Colonic mucosa (tissue), 4 donors: ENCODE measurements around the gene STKLD1. TPM values are rescaled to one million over a fixed set of nuclear protein-coding genes. Genes with fewer than 3 reads are reported as not detected.

Experiments used
- DNase-seq: peaks from one replicate; pipeline ENCODE4 v3.0.0-alpha.2; 2020
- H3K27ac ChIP-seq: fragments of 200-600 bp; one replicate; pipeline ENCODE4 v1.8.0; 2021
- H3K27me3 ChIP-seq: fragments of 200-600 bp; one replicate; pipeline ENCODE4 v1.8.0; 2021
- H3K36me3 ChIP-seq: fragments of 200-600 bp; one replicate; pipeline ENCODE4 v1.8.0; 2021
- H3K4me1 ChIP-seq: fragments of 200-600 bp; one replicate; pipeline ENCODE4 v1.8.0; 2021; ENCODE audit warnings: mild to moderate bottlenecking
- H3K4me3 ChIP-seq: fragments of 200-600 bp; one replicate; pipeline ENCODE4 v1.8.0; 2021
- H3K9ac ChIP-seq, 2 donors: one replicate each; pipeline ENCODE4 v1.7.0; 2013; ENCODE audit warnings: control low read depth in 2 of 2, low read depth in 2 of 2, low read length in 2 of 2
- H3K9me3 ChIP-seq: fragments of 200-600 bp; one replicate; pipeline ENCODE4 v1.8.0; 2021
- intact Hi-C: fragments of 100-400 bp; cut with DNase I; formaldehyde crosslinking; loops from one replicate; pipeline ENCODE4 v1.14.1; 2022
- total RNA-seq, 2 donors: library from RNA; stranded (reverse); fragmentation: NEBNext Ultra II Directional in 1 of 2; extraction: Animal tissue kit (Norgen Biotek cat#: 25700) in 1 of 2; gene quantifications; one replicate each; pipeline ENCODE4 v1.2.1, GENCODE V29; 2021
- TF ChIP-seq, protein P1 (sequence below): fragments of 200-600 bp; IDR thresholded peaks from one replicate; pipeline ENCODE4 v1.8.0; 2022; ENCODE audit warnings: antibody characterized with exemption, mild to moderate bottlenecking
- donor health status: healthy.
- donor health status: DM: no; HTN: no; CAD: no.
- donor health status: DM: no; HTN: no; CAD: no.

STKLD1 gene
- total RNA-seq, 2 donors from 2014 or later: 0.45 TPM; not detected in 1

DNA sequence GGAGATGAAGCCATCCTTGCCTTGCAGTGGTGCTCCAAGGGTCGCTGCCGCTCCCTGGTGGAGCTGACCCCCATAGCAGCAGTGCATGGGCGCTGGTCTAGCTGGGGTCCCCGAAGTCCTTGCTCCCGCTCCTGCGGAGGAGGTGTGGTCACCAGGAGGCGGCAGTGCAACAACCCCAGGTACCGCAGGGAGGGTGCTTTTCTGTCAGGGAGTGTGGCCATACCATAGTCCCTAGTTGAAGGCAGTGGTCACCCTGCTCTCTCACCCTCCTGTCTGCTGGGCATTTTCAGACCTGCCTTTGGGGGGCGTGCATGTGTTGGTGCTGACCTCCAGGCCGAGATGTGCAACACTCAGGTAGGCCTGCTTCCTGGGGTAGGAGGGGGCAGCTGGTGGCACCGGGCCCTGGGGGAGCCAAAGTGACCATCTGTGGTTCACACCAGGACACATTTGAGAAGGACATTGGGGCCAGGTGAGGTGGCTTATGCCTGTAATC lies 57.2 kb downstream of the STKLD1 start:
- no peak overlapping the region for H3K27ac ChIP-seq
- no peaks in the 10 kb centered on the region for H3K9me3 ChIP-seq
- intact Hi-C loops: no loop called here
- no peak overlapping the region for H3K9ac ChIP-seq
- DNase-seq: no peak
- no peaks in the 10 kb centered on the region for H3K4me1 ChIP-seq
- H3K27me3 ChIP-seq: no peaks in the 10 kb centered on the region
- TF ChIP-seq, protein P1, sequence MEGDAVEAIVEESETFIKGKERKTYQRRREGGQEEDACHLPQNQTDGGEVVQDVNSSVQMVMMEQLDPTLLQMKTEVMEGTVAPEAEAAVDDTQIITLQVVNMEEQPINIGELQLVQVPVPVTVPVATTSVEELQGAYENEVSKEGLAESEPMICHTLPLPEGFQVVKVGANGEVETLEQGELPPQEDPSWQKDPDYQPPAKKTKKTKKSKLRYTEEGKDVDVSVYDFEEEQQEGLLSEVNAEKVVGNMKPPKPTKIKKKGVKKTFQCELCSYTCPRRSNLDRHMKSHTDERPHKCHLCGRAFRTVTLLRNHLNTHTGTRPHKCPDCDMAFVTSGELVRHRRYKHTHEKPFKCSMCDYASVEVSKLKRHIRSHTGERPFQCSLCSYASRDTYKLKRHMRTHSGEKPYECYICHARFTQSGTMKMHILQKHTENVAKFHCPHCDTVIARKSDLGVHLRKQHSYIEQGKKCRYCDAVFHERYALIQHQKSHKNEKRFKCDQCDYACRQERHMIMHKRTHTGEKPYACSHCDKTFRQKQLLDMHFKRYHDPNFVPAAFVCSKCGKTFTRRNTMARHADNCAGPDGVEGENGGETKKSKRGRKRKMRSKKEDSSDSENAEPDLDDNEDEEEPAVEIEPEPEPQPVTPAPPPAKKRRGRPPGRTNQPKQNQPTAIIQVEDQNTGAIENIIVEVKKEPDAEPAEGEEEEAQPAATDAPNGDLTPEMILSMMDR: no peak
- no peaks in the 10 kb centered on the region for H3K36me3 ChIP-seq
- no peak overlapping the region for H3K4me3 ChIP-seq

DNA sequence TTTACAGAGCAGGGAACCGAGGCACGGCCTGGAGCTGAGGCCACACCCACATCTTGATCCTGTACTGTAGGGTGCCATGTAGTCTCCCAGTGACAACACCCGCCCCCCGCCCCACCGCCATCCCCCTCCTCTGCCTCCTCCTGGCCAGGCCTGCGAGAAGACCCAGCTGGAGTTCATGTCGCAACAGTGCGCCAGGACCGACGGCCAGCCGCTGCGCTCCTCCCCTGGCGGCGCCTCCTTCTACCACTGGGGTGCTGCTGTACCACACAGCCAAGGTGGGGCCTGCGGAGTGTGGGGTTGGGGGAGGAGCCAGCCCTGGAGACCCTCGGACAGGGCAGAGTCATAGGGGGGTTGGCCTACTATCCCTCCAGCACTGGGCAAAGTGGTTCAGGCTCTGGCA lies 60.5 kb downstream of the STKLD1 start:
- intact Hi-C loops: no loop called here
- H3K4me1 ChIP-seq: no peaks in the 10 kb centered on the region
- no peak for DNase-seq

DNA sequence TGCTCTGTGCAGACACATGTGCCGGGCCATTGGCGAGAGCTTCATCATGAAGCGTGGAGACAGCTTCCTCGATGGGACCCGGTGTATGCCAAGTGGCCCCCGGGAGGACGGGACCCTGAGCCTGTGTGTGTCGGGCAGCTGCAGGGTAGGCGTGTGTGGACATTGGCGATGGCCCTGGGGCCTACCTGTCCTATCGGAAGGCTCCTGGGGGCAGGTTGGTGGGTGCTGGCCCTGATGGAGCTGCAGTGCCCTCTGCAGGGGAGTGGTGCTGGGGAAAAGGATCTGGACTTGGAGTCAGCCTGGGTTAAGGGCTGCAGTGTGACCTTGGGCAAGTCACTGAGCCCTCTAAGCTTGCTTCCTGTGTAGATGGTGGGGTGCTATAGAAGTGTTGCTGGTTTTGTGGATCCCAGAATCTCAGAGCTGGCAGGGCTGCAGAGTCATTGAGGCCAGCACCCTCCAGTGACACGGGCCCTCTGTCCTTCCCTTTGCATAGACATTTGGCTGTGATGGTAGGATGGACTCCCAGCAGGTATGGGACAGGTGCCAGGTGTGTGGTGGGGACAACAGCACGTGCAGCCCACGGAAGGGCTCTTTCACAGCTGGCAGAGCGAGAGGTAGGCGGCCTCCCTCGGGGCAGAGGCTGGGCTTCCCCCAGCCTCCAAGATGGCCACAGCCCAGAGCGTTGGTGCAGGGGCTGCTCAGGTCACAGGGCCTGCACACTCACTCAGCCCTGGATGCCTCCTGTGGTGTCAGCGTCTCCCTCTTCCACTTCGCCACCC lies 61.8 kb downstream of the STKLD1 start:
- DNase-seq: no peak
- no peak overlapping the region for H3K9ac ChIP-seq
- intact Hi-C loops: no loop called here
- H3K4me3 ChIP-seq: no peak overlapping the region
- H3K4me1 ChIP-seq: no peaks in the 10 kb centered on the region
- no peak overlapping the region for H3K27ac ChIP-seq
- no peaks in the 10 kb centered on the region for H3K9me3 ChIP-seq
- no peaks in the 10 kb centered on the region for H3K27me3 ChIP-seq
- no peaks in the 10 kb centered on the region for H3K36me3 ChIP-seq
- TF ChIP-seq, protein P1: no peak

More for the DNA sequence above, 60.5 kb downstream of the STKLD1 start:
- Histone ChIP-seq H3K27ac (no peak overlapping the region), H3K9ac (no peak overlapping the region), H3K27me3 (no peaks in the 10 kb centered on the region), H3K4me3 (no peak overlapping the region), H3K36me3 (no peaks in the 10 kb centered on the region), H3K9me3 (no peaks in the 10 kb centered on the region)
- TF ChIP-seq, protein P1: no peak

DNA sequence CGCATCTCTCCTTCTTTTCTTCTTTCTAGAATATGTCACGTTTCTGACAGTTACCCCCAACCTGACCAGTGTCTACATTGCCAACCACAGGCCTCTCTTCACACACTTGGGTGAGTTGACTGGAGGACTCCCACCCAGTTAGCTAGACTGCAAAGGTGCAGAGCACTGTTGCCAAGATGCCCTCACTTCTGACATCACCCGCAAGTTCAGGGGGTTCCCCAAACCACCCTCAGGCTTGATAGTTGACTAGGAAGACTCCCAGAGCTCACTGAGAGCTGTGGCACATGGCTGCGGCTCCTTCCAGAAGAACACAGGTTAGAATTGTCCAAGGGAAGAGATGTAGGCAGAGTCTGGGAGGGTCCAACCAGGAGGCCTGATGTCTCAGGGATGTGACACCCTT lies 63.2 kb downstream of the STKLD1 start:
- Histone ChIP-seq H3K27ac (no peak overlapping the region), H3K9me3 (no peaks in the 10 kb centered on the region), H3K4me3 (no peak overlapping the region), H3K4me1 (no peaks in the 10 kb centered on the region), H3K27me3 (no peaks in the 10 kb centered on the region), H3K36me3 (no peaks in the 10 kb centered on the region), H3K9ac (no peak overlapping the region)
- TF ChIP-seq, protein P1: no peak
- DNase-seq: no peak
- intact Hi-C loops: no loop called here

DNA sequence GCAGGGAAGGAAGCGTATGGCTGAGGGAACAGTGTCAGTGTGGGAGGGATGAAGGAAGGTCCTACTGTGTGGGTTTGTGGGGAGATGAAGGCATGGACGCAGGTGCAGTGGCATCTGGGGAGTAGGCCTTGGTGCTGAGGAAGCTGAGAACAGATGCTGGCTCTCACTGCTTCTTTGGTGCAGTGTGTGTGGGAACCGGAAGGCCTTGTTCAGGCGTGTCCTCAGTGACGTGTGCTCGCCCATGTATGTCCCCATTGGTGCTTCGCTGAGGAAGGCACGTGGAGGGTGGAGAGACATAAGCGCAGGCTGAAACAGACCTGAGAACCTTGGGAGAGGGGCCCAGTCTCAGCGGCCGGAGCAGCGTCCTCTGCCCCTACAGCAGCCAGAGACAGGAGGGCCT lies 64.7 kb downstream of the STKLD1 start:
- intact Hi-C loops: no loop called here
- H3K27ac ChIP-seq: no peak overlapping the region

More for the DNA sequence above, 64.7 kb downstream of the STKLD1 start:
- H3K4me3 ChIP-seq: no peak overlapping the region
- no peak for DNase-seq
- H3K4me1 ChIP-seq: no peaks in the 10 kb centered on the region
- TF ChIP-seq, protein P1: no peak
- H3K9ac ChIP-seq: no peak overlapping the region
- H3K9me3 ChIP-seq: no peaks in the 10 kb centered on the region
- no peaks in the 10 kb centered on the region for H3K36me3 ChIP-seq
- no peaks in the 10 kb centered on the region for H3K27me3 ChIP-seq
